A673 (cell line): Measurements from ENCODE around the gene CASKIN1.
"Not testable (repeated sequence)": the region's sequence is repeated elsewhere in the genome, so short reads cannot be mapped to it uniquely, and the experiment has no call there.

Experiments used
- CTCF ChIP-seq: fragments of 300-800, 200-600 bp; sonication (generic); conservative IDR thresholded peaks from 2 replicates; pipeline ENCODE4 v1.5.1; 2017; ENCODE audit warnings: low read depth, mild to moderate bottlenecking, antibody characterized with exemption, low read length, moderate library complexity, mixed read lengths
- EZH2 ChIP-seq: fragments of 200-600 bp; sonication (generic); IDR thresholded peaks from 2 replicates; pipeline ENCODE4 v1.6.1; 2017; ENCODE audit warnings: borderline replicate concordance, low read depth, mild to moderate bottlenecking, mixed read lengths, antibody characterized with exemption, low read length; ENCODE audit not compliant: poor library complexity, severe bottlenecking

- TF ChIP-seq CTCF, EZH2: not testable (repeated sequence)
Observed at GRCh38 chr16:2129251-2129650, 67.2 kb downstream of the CASKIN1 start.
